GM19023 (cell line): ENCODE measurements around the gene DYRK1A.

ENCODE experiments used
- ATAC-seq: cut with Tn5 transposase; IDR thresholded peaks from one replicate; pipeline ENCODE4 v1.9.1; 2021; ENCODE audit warnings: mild to moderate bottlenecking, moderate library complexity; ENCODE audit not compliant: unreplicated experiment

DYRK1A gene

GRCh38 chr21:37415939-37416338, 49.4 kb downstream of the DYRK1A start:
- ATAC-seq: no peak

GRCh38 chr21:37416914-37417313, 50.3 kb downstream of the DYRK1A start:
- no peak for ATAC-seq

GRCh38 chr21:37419228-37419906, 52.8 kb downstream of the DYRK1A start:
- no peak for ATAC-seq

GRCh38 chr21:37421306-37421705, 54.7 kb downstream of the DYRK1A start:
- no peak for ATAC-seq

- no peak for ATAC-seq
Observed at GRCh38 chr21:37422382-37422781, 55.8 kb downstream of the DYRK1A start.

GRCh38 chr21:37423103-37423502, 56.5 kb downstream of the DYRK1A start:
- ATAC-seq: no peak

GRCh38 chr21:37424396-37424795, 57.8 kb downstream of the DYRK1A start:
- no peak for ATAC-seq

GRCh38 chr21:37425001-37425400, 58.4 kb downstream of the DYRK1A start:
- ATAC-seq: no peak

- ATAC-seq: no peak
Observed at GRCh38 chr21:37425684-37426083, 59.1 kb downstream of the DYRK1A start.

- ATAC-seq: no peak
Observed at GRCh38 chr21:37427221-37427620, 60.6 kb downstream of the DYRK1A start.

GRCh38 chr21:37429356-37429755, 62.8 kb downstream of the DYRK1A start:
- ATAC-seq: no peak

- no peak for ATAC-seq
Observed at GRCh38 chr21:37430184-37430821, 63.7 kb downstream of the DYRK1A start.

- no peak for ATAC-seq
Observed at GRCh38 chr21:37431243-37431642, 64.7 kb downstream of the DYRK1A start.

GRCh38 chr21:37432710-37433455, 66.3 kb downstream of the DYRK1A start:
- no peak for ATAC-seq

GRCh38 chr21:37433456-37433840, 66.9 kb downstream of the DYRK1A start:
- no peak for ATAC-seq

GRCh38 chr21:37435120-37435519, 68.5 kb downstream of the DYRK1A start:
- ATAC-seq: no peak

GRCh38 chr21:37435711-37436110, 69.1 kb downstream of the DYRK1A start:
- no peak for ATAC-seq

- no peak for ATAC-seq
Observed at GRCh38 chr21:37436174-37436573, 69.6 kb downstream of the DYRK1A start.

- no peak for ATAC-seq
Observed at GRCh38 chr21:37437376-37438080, 71.0 kb downstream of the DYRK1A start.

- no peak for ATAC-seq
Observed at GRCh38 chr21:37443683-37444082, 77.1 kb downstream of the DYRK1A start.

- ATAC-seq: no peak
Observed at GRCh38 chr21:37445228-37445627, 78.7 kb downstream of the DYRK1A start.
